H1 (cell line): ENCODE data around the gene MFNG. TPM values are rescaled to one million over a fixed set of nuclear protein-coding genes. Genes with fewer than 3 reads are reported as not detected.

Experiments
- ATF2 ChIP-seq: IDR thresholded peaks from 2 replicates; pipeline ENCODE4 v1.6.1; 2012; ENCODE audit warnings: low read length, inconsistent platforms
- CHD7 ChIP-seq: fragments of 300-600 bp; sonication (generic); IDR thresholded peaks from 2 replicates; pipeline ENCODE4 v1.7.1; 2012; ENCODE audit warnings: low read length, moderate library complexity, mild to moderate bottlenecking, inconsistent platforms; ENCODE audit not compliant: insufficient replicate concordance
- HDAC2 ChIP-seq, 2 experiments: fragments of 300-600 bp in 1 of 2; sonication (generic) in 1 of 2; IDR thresholded peaks; 2 replicates each; pipeline ENCODE4 v1.6.1; 2011 to 2012; ENCODE audit warnings: low read depth in 2 of 2, low read length in 2 of 2, mild to moderate bottlenecking in 2 of 2, moderate library complexity in 2 of 2, borderline replicate concordance in 1 of 2, inconsistent platforms in 1 of 2
- PHF8 ChIP-seq: fragments of 200-600 bp; sonication (generic); conservative IDR thresholded peaks from 2 replicates; pipeline ENCODE4 v1.7.1; 2012; ENCODE audit warnings: low read depth, mild to moderate bottlenecking, inconsistent platforms, low read length, moderate library complexity
- SAP30 ChIP-seq: fragments of 300-600 bp; sonication (generic); IDR thresholded peaks from 2 replicates; pipeline ENCODE4 v1.7.1; 2012; ENCODE audit warnings: low read length, moderate library complexity, mild to moderate bottlenecking, inconsistent platforms; ENCODE audit not compliant: insufficient read depth, insufficient replicate concordance
- TAF1 ChIP-seq: IDR thresholded peaks from 2 replicates; pipeline ENCODE4 v1.6.1; 2011; ENCODE audit warnings: mild to moderate bottlenecking, low read depth, low read length
- YY1 ChIP-seq: IDR thresholded peaks from 2 replicates; pipeline ENCODE4 v1.6.1; 2011; ENCODE audit warnings: low read depth, mild to moderate bottlenecking, low read length
- polyA plus RNA-seq, 7 experiments: library from polyadenylated mRNA; depleted of rRNA in 3 of 7; stranded (reverse) in 5 of 7; unstranded in 2 of 7; fragments of >200 nt in 5 of 7; fragments of 200-250 nt in 2 of 7; gene quantifications; 1 replicate in 5 of 7; 2 replicates in 1 of 7; 4 replicates in 1 of 7; pipeline versions ENCODE4 v1.2.1 to v1.2.3, GENCODE V29; 2011 to 2013; ENCODE audit warnings: missing spikeins in 2 of 7, mixed read lengths in 2 of 7
- total RNA-seq: library from RNA; stranded (reverse); fragmentation: NEBNext Ultra II Directional; extraction: Animal tissue kit (Norgen Biotek cat#: 25700); gene quantifications from 2 replicates; pipeline ENCODE4 v1.2.1, GENCODE V29; 2021

MFNG gene
- total and polyA plus RNA-seq, 2 of the 8 experiments (the other 6 are each of a cell fraction or from before 2014, with no cell fraction given), result 1.7 to 5.5 TPM

- TF ChIP-seq CHD7 (no peak), HDAC2 (IDR thresholded peaks at IDR 0.05; ENCODE audit: borderline replicate concordance in 1 of 2, low read depth in 2 of 2, low read length in 2 of 2) (no peak), ATF2 (no peak), SAP30 (no peak), TAF1 (no peak), YY1 (no peak), PHF8 (no peak)
These were observed 54.1 kb downstream of the MFNG start (continued) for GRCh38 chr22:37431801-37432707.
